Neural crest cell (in vitro differentiated cells): Measurements from ENCODE around the gene CELF4. TPM values are rescaled to one million over a fixed set of nuclear protein-coding genes. Genes with fewer than 3 reads are reported as not detected.

Source experiments
- DNase-seq: peaks from one replicate; pipeline ENCODE4 v3.0.0; 2021; ENCODE audit warnings: low read depth, mixed read lengths, low spot score
- H3K27ac Mint-ChIP-seq: one replicate; pipeline ENCODE4 v1.8.0; 2021; ENCODE audit warnings: mild to moderate bottlenecking, mixed read lengths; ENCODE audit not compliant: unreplicated experiment
- H3K27me3 Mint-ChIP-seq: 2 replicates; pipeline ENCODE4 v1.8.0; 2021; ENCODE audit warnings: low read depth, mild to moderate bottlenecking, mixed read lengths
- H3K36me3 Mint-ChIP-seq: 2 replicates; pipeline ENCODE4 v1.8.0; 2021; ENCODE audit warnings: low read depth, mild to moderate bottlenecking, mixed read lengths
- H3K4me1 Mint-ChIP-seq: 2 replicates; pipeline ENCODE4 v1.8.0; 2021; ENCODE audit warnings: mixed read lengths
- H3K4me3 Mint-ChIP-seq: one replicate; pipeline ENCODE4 v1.8.0; 2021; ENCODE audit warnings: mild to moderate bottlenecking, mixed read lengths
- H3K9me3 Mint-ChIP-seq: 2 replicates; pipeline ENCODE4 v1.8.0; 2021; ENCODE audit warnings: mixed read lengths
- CTCF ChIP-seq: fragments of 200-600 bp; sonication (generic); conservative IDR thresholded peaks from 2 replicates; pipeline ENCODE4 v1.5.0; 2021; ENCODE audit warnings: antibody characterized with exemption, mild to moderate bottlenecking
- total RNA-seq: library from RNA; stranded (reverse); gene quantifications from 2 replicates; pipeline ENCODE4 v1.2.1, GENCODE V29; 2021

The CELF4 gene
- total RNA-seq, 1 donor from 2014 or later = 1.9 TPM

- TF ChIP-seq CTCF = no peak
- DNase-seq = no peak
- no peaks in the 10 kb centered on the region for H3K36me3 Mint-ChIP-seq
- H3K4me1 Mint-ChIP-seq = peaks cover 13% of the 10 kb centered on the region
- H3K27ac Mint-ChIP-seq = no peak overlapping the region
- no peaks in the 10 kb centered on the region for H3K9me3 Mint-ChIP-seq
- H3K27me3 Mint-ChIP-seq = peaks cover 51% of the 10 kb centered on the region
- no peak overlapping the region for H3K4me3 Mint-ChIP-seq
These were observed 13.3 kb downstream of the CELF4 start for GRCh38 chr18:37552286-37552685.

- DNase-seq = no peak
- peaks cover 48% of the 10 kb centered on the region for H3K27me3 Mint-ChIP-seq
- no peak overlapping the region for H3K27ac Mint-ChIP-seq
- no peaks in the 10 kb centered on the region for H3K36me3 Mint-ChIP-seq
- peaks cover 11% of the 10 kb centered on the region for H3K4me1 Mint-ChIP-seq
- H3K4me3 Mint-ChIP-seq = no peak overlapping the region
- TF ChIP-seq CTCF = no peak
- no peaks in the 10 kb centered on the region for H3K9me3 Mint-ChIP-seq
These were observed 13.8 kb downstream of the CELF4 start for GRCh38 chr18:37551846-37552245.

- Mint-ChIP-seq H3K9me3 (no peaks in the 10 kb centered on the region), H3K4me3 (no peak overlapping the region), H3K27ac (no peak overlapping the region), H3K27me3 (peaks cover 42% of the 10 kb centered on the region), H3K36me3 (no peaks in the 10 kb centered on the region), H3K4me1 (peaks cover 11% of the 10 kb centered on the region)
- no peak for TF ChIP-seq CTCF
- no peak for DNase-seq
These were observed 14.3 kb downstream of the CELF4 start for GRCh38 chr18:37551249-37551648.

GRCh38 chr18:37550118-37550875 lies 15.3 kb downstream of the CELF4 start:
- Mint-ChIP-seq H3K4me3 (no peak overlapping the region), H3K4me1 (peaks cover 11% of the 10 kb centered on the region), H3K27ac (no peak overlapping the region), H3K9me3 (no peaks in the 10 kb centered on the region), H3K36me3 (no peaks in the 10 kb centered on the region), H3K27me3 (peaks cover 37% of the 10 kb centered on the region)
- DNase-seq = no peak
- no peak for TF ChIP-seq CTCF

GRCh38 chr18:37548679-37549289 lies 16.8 kb downstream of the CELF4 start:
- TF ChIP-seq CTCF = no peak
- H3K27me3 Mint-ChIP-seq = peaks cover 26% of the 10 kb centered on the region
- no peak for DNase-seq
- no peaks in the 10 kb centered on the region for H3K36me3 Mint-ChIP-seq
- H3K9me3 Mint-ChIP-seq = no peaks in the 10 kb centered on the region
- no peak overlapping the region for H3K4me3 Mint-ChIP-seq
- peaks cover 14% of the 10 kb centered on the region for H3K4me1 Mint-ChIP-seq
- H3K27ac Mint-ChIP-seq = no peak overlapping the region
